ENCODE measurements around the gene PLCL2.

The PLCL2 gene

DNA sequence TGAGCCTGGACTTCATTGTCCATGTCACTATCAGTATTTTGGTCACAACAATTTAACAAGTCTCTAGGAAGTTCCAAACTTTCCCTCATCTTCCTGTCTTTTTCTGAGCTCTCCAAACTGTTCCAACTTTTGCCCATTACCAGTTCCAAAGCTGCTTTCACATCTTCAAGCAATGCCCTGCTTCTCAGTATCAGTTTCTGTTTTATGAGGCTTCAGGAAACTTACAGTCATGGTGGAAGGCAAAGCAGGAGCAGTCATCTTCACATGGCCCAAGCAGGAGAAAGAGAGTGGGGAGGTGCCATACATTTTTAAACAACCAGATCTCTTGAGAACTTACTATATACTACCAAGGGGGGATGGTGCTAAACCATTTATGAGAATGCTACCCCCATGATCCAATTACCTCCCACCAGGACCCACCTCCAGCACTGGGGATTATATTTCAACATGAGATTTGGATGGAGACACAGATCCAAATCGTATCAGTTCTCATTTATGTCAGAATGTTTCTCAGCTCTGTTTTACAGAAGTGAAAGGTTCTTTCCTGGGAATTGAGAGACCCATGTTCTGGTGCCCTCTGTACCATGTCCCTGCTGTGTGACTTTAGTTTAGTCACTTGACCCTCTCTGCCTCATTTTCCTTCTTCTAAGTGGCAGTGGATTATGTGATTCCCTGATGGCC, 169.7 kb downstream of the PLCL2 start:
- in situ Hi-C loops (cut with HindIII; ENCODE audit: low sequenced_read_pairs) = no loop called here
- H3K4me3 ChIP-seq (ENCODE audit: low read depth, low read length) = no peak overlapping the region
- no peak for DNase-seq (ENCODE audit: low read depth, low spot score)
- TF ChIP-seq, protein P1, sequence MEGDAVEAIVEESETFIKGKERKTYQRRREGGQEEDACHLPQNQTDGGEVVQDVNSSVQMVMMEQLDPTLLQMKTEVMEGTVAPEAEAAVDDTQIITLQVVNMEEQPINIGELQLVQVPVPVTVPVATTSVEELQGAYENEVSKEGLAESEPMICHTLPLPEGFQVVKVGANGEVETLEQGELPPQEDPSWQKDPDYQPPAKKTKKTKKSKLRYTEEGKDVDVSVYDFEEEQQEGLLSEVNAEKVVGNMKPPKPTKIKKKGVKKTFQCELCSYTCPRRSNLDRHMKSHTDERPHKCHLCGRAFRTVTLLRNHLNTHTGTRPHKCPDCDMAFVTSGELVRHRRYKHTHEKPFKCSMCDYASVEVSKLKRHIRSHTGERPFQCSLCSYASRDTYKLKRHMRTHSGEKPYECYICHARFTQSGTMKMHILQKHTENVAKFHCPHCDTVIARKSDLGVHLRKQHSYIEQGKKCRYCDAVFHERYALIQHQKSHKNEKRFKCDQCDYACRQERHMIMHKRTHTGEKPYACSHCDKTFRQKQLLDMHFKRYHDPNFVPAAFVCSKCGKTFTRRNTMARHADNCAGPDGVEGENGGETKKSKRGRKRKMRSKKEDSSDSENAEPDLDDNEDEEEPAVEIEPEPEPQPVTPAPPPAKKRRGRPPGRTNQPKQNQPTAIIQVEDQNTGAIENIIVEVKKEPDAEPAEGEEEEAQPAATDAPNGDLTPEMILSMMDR (IDR thresholded peaks at IDR 0.05; ENCODE audit: low read depth, low read length) = no peak

DNA sequence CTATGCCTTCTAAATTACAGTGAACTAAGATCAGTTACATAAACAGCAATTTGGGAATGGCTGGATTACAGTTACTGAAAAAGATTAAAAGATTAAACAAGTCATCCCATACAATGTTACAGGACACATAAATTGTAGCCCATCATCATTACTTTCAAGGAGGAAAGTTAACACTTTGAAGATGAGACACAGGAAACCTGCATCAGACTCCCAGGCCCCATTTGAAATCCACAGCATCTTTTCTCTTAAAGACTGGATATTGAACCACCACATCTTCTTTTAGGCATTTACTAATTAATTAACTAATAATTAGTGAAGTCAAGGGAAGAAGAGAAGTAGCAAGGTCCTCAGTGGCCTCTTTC, 170.2 kb downstream of the PLCL2 start:
- DNase-seq (ENCODE audit: low read depth, low spot score) = no peak
- in situ Hi-C loops (cut with HindIII; ENCODE audit: low sequenced_read_pairs) = no loop called here
- TF ChIP-seq, protein P1 (IDR thresholded peaks at IDR 0.05; ENCODE audit: low read depth, low read length) = no peak
- H3K4me3 ChIP-seq (ENCODE audit: low read depth, low read length) = no peak overlapping the region

DNA sequence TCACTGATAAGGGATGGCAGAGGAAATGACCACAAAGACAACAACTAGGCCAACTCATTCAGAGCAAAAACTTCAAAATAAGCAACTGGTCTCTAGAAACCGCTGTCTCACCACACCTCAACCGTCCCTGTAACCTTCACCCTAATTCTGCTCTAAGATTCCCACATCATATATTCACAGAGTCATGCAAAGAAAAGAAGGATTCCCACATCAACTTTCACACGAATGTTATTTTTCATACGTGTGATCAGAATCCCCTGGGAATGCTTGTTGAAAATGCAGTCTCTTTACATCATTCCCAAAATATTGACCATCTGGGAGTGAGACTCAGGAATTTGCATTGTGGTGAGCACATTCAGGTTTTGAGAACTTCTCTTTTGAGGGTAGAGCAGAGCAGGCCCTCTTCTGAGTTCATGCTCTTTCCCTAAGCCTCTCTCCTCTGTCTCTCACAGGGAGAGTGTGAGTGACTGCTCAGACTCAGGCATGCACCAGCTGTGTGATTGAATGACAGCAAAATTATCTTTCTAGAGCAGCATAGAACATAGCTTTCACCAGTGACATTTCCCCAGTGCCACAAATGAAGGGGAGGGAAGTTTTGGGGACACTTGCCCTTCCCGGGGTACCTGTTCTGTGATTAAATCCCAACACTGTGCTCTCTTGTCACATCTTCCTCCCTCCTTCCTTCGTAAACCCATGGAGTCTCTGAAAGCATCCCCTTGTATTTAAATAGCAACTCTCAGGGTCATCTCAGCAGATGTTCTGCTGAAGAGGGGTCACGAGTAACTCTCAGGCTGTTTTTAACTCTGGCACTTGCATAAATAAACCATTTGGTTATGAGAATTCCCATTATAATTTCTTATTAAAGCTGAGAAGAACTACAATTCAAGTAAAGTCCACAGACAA, 170.9 kb downstream of the PLCL2 start:
- no peak overlapping the region for H3K4me3 ChIP-seq (ENCODE audit: low read depth, low read length)
- TF ChIP-seq, protein P1 (IDR thresholded peaks at IDR 0.05; ENCODE audit: low read depth, low read length) = no peak
- DNase-seq (ENCODE audit: low read depth, low spot score) = peak; percentile 50
- in situ Hi-C loops (cut with HindIII; ENCODE audit: low sequenced_read_pairs) = no loop called here

DNA sequence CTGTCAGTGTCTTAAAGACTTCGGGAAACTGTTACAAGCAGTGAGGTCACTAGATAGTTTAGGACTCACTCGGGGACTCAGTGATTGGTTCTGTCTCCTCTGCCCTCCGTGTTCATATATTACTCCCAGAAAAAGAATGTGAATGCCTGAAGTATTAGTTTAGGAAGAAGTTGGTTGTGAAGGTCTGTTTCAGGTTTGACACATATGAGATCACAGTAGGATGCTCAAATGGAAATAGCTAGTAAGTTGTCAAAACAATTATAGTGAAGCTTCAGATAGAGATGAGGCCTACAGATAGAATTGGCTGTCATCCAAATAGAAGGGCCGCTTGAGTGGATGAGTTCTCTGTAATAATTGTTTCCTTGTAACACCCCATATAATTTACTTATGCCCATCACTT, 172.6 kb downstream of the PLCL2 start:
- in situ Hi-C loops (cut with HindIII; ENCODE audit: low sequenced_read_pairs) = no loop called here

DNA sequence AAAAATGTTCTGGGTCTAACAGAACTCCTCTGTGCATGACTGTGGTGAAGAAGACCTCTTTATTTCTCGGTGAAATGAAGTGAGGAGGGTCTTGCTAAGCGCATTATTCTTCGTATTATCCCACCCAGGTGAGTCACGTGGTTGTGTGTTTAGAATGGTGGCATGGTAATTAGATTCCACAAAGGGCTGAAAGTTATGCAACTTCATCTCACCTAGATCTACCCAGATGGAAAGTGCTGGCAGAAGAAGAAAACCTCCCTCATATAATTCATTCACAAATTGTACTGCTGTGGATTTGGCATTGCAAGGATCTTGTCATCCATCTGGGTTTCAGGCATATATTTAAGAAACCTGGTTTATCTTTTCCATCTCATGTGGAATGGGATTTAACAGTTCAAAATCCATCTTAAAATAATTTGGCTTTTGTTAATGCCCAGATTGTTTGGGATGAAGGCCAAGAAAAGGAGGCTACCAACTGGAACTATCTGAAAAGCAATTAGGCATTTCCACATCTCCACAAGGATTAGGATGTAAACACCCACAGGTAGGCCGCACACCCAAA, 175.3 kb downstream of the PLCL2 start:
- in situ Hi-C loops (cut with HindIII; ENCODE audit: low sequenced_read_pairs) = no loop called here
- no peak overlapping the region for H3K4me3 ChIP-seq (ENCODE audit: low read depth, low read length)
- no peak for DNase-seq (ENCODE audit: low read depth, low spot score)
- TF ChIP-seq, protein P1 (IDR thresholded peaks at IDR 0.05; ENCODE audit: low read depth, low read length) = no peak

More for the DNA sequence above, 172.6 kb downstream of the PLCL2 start:
- peak; percentile 56 for DNase-seq (ENCODE audit: low read depth, low spot score)
- no peak overlapping the region for H3K4me3 ChIP-seq (ENCODE audit: low read depth, low read length)
- TF ChIP-seq, protein P1 (IDR thresholded peaks at IDR 0.05; ENCODE audit: low read depth, low read length) = no peak

DNA sequence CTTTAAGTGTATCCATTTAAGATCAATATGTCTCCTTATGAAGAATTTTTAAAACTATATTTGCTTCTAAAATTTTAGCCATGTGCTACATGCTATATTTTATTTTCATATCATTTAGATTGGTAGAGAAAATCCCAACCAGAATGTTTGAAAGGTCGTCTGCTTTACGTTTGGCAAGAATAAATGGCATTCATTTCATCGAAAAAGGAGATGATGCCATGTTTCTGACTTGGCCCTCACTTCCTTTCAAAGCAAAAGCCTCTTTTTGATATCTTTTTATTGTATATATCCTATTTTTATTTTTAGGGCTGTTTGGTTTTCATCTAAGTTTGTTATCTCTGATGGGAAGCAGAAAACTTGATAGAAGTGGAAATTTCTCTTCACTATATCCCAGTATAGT, 176.2 kb downstream of the PLCL2 start:
- no peak overlapping the region for H3K4me3 ChIP-seq (ENCODE audit: low read depth, low read length)
- TF ChIP-seq, protein P1 (IDR thresholded peaks at IDR 0.05; ENCODE audit: low read depth, low read length) = no peak
- in situ Hi-C loops (cut with HindIII; ENCODE audit: low sequenced_read_pairs) = no loop called here
- DNase-seq (ENCODE audit: low read depth, low spot score) = no peak

Data from astrocyte of the spinal cord (primary cell).